ENCODE measurements around the gene BEND3.

BEND3 gene

GRCh38 chr6:107128175-107128574 is 12.9 kb upstream of the BEND3 start:
- no peak for TF ChIP-seq CTCF (IDR thresholded peaks at IDR 0.05; ENCODE audit: insufficient read depth, missing control alignments)
- no peak for FAIRE-seq
- no peak for DNase-seq (ENCODE audit: insufficient read length, low spot score)

DNA sequence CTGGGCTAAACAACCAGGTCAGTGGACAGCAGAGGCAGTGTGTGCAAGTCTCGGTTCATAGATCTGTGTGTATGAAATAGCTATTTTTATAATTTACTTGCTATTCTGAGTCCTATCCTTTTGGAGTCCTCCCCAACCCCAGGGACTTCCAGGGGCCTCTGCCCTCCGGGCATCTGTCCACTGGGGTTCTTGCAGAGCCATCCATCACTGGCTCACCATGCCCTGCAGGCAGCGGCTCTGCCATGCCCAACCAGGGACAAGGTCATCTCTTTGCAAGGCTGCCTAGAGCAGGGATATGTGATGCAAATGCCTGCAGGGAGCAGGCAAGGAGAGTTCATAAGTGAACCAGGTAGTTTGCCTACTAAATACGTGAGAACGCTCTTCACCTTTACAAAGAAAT is 10.5 kb upstream of the BEND3 start:
- FAIRE-seq (no peak), DNase-seq (ENCODE audit: insufficient read length, low spot score) (no peak)
- no peak for TF ChIP-seq CTCF (IDR thresholded peaks at IDR 0.05; ENCODE audit: insufficient read depth, missing control alignments)

DNA sequence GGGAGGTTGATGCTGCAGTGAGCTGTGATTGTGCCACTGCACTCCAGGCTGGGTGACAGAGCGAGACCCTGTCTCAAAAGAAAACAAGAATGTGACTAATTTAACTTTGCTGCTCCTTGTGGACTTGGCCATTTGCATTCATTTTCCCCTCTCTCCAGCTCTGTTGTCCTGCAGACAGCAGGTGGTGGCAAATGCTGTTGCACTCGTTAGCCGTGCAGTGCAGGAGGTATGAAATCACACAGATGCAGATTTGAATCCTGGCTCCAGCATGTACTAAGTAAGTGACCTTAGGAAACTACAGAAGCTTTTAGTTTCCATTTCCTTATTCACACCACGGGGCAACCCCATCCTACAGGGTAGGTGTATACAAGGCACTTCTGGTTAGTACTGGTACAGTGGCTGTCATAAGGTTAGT is 9.6 kb upstream of the BEND3 start:
- FAIRE-seq (no peak), DNase-seq (ENCODE audit: insufficient read length, low spot score) (no peak)
- no peak for TF ChIP-seq CTCF (IDR thresholded peaks at IDR 0.05; ENCODE audit: insufficient read depth, missing control alignments)

DNA sequence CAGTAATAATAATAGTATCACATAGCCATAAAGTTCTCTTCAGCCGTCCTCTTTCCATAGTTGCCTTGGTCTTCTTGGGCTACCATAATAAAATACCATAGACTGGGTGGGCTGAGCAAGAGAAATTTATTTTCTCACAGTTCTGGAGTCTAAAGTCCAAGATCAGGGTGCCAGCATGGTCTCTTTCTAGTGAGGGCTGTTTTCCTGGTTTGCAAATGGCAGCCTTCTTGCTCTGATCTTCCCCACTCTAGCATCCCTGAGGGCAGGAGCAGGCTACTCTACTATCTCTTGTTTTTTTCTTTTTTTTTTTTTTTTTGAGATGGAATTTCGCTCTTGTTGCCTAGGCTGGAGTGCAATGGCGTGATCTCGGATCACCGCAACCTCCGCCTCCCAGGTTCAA is 8.2 kb upstream of the BEND3 start:
- DNase-seq (ENCODE audit: insufficient read length, low spot score) (no peak), FAIRE-seq (no peak)
- no peak for TF ChIP-seq CTCF (IDR thresholded peaks at IDR 0.05; ENCODE audit: insufficient read depth, missing control alignments)

- no peak for TF ChIP-seq CTCF (IDR thresholded peaks at IDR 0.05; ENCODE audit: insufficient read depth, missing control alignments)
- no peak for DNase-seq (ENCODE audit: insufficient read length, low spot score)
- no peak for FAIRE-seq
These were observed 7.4 kb upstream of the BEND3 start for GRCh38 chr6:107122748-107123147.

DNA sequence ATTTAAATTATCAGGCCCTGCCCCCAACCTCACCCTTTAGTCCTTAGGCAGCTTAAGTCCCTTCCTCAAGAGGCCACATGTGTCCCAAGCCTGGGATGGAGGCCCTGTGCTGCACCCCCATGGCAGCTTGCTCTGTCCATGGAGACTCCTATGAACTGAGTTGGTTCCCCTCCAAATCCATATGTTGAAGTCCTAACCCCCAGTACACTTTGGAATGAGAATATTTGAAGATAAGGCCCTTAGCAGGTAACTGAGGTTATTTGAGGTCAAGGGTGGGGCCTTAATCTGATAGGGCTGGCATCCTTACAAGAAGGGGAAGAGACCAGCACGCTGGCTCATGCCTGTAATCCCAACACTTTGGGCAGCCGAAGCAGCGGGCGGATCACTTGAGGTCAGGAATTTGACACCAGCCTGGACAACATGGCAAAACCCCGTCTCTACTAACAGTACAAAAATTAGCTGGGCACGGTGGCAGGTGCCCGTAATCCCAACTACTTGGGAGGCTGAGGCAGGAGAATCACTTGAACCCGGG is 6.7 kb upstream of the BEND3 start:
- no peak for DNase-seq (ENCODE audit: insufficient read length, low spot score)

More for the DNA sequence above, 6.7 kb upstream of the BEND3 start:
- no peak for FAIRE-seq
- TF ChIP-seq CTCF (IDR thresholded peaks at IDR 0.05; ENCODE audit: insufficient read depth, missing control alignments) = no peak
